Measurements from ENCODE around the gene TMEM207. TPM values are rescaled to one million over a fixed set of nuclear protein-coding genes. Genes with fewer than 3 reads are reported as not detected.

TMEM207 gene
- total and polyA plus RNA-seq, 2 of the 4 experiments (the other 2 are of a cell fraction) = not detected

GRCh38 chr3:190384309-190384756 lies 65.4 kb downstream of the TMEM207 start:
- WGBS, 2 experiments (ENCODE audit: extremely low coverage in 2 of 2, insufficient read length in 1 of 2) = no CpG with 5 or more reads among the region's 2 CpGs
- Histone ChIP-seq H2BK120ac (ENCODE audit: low read depth, low read length) (peak overlapping the region; percentile 73; the same call in 1 of the 2 replicates), H3K23ac (ENCODE audit: low read depth, low read length) (no peak overlapping the region), H2BK20ac (ENCODE audit: low read depth, low read length) (peak overlapping the region; percentile 87), H3K9me1 (ENCODE audit: insufficient read depth, low read length) (no peaks in the 10 kb centered on the region; the same call in 1 of the 2 replicates), H3K4me3 (ENCODE audit: insufficient read depth, low read depth, low read length) (no peak overlapping the region), H4K91ac (ENCODE audit: insufficient read depth, low read depth, low read length) (0 out of 2 replicates have a peak overlapping the region, but pooled peaks have one; percentile 36), H3K9me3 (ENCODE audit: control insufficient read depth, insufficient read depth, low read length) (no peaks in the 10 kb centered on the region), H3K4me2 (ENCODE audit: low read depth, low read length) (no peak overlapping the region), H3K36me3 (ENCODE audit: control insufficient read depth, insufficient read depth, low read length) (no peaks in the 10 kb centered on the region), H4K20me1 (ENCODE audit: insufficient read depth, low read length) (no peaks in the 10 kb centered on the region), H3K79me1 (ENCODE audit: low read depth in 1 of 2, low read length in 2 of 2) (no peaks in the 10 kb centered on the region; a peak in 1 of 4 replicates), H3K9ac (ENCODE audit: low read depth, low read length) (no peak overlapping the region), H2AFZ (replicated peaks; ENCODE audit: low read length, poor library complexity) (peak overlapping the region; percentile 78), H3K4me1 (ENCODE audit: control insufficient read depth, insufficient read depth, low read length) (peaks cover 5% of the 10 kb centered on the region), H4K5ac (ENCODE audit: low read depth, low read length) (no peak overlapping the region; the same call in 1 of the 2 replicates), H2BK15ac (ENCODE audit: low read depth, low read length) (peak overlapping the region; percentile 37; the same call in 1 of the 3 replicates), H3K27me3 (ENCODE audit: control insufficient read depth, insufficient read depth, low read length) (no peaks in the 10 kb centered on the region), H3K18ac (ENCODE audit: low read depth, low read length) (0 out of 2 replicates have a peak overlapping the region, but pooled peaks have one; percentile 14), H2BK5ac (ENCODE audit: low read depth, low read length, poor library complexity, severe bottlenecking) (no peak overlapping the region), H3K56ac (ENCODE audit: extremely low read depth, insufficient read depth, low read length) (no peak overlapping the region), H2AK9ac (replicated peaks; ENCODE audit: low read depth, low read length, poor library complexity) (no peak overlapping the region), H2AK5ac (ENCODE audit: low read depth, low read length) (peak overlapping the region; percentile 46), H3K14ac (replicated peaks; ENCODE audit: low read depth, low read length) (no peak overlapping the region), H3K27ac (ENCODE audit: insufficient read depth, low read length) (no peak overlapping the region), H4K8ac (ENCODE audit: low read depth in 2 of 2, low read length in 2 of 2) (peak overlapping the region in 1 of 2 experiments; percentile 53; a peak in 2 of 4 replicates), H3K4ac (ENCODE audit: low read depth, low read length) (peak overlapping the region; percentile 47)
- in situ Hi-C loops (cut with MboI; ENCODE audit: low sequenced_read_pairs) (no loop called here), intact Hi-C loops (cut with micrococcal nuclease) (loop anchor here (1.0 to 2.0 kb wide), 3 partner anchors 62 to 423 kb away; partner anchors contain the start of gene CLDN1), dilution Hi-C loops (cut with HindIII; ENCODE audit: low sequenced_read_pairs, unreplicated experiment) (no loop called here)
- ATAC-seq (ENCODE audit: low read depth) = peak; percentile 21; the same call in 1 of the 2 replicates
- ChIA-PET POLR2A (ENCODE audit: unreplicated experiment) (no interaction called here), CTCF (interaction anchor here (0.6 to 1.6 kb wide), 10 partner anchors 11 to 423 kb away, joined by 3 to 9 read pairs (median 4); partner anchors contain the start of gene CLDN1)
- TF ChIP-seq MAFK (IDR thresholded peaks at IDR 0.05; ENCODE audit: low read depth, low read length) = no peak
- TF ChIP-seq CHD1 (IDR thresholded peaks at IDR 0.05; ENCODE audit: low read depth, low read length) = no peak
- TF ChIP-seq RFX5 (IDR thresholded peaks at IDR 0.05; ENCODE audit: low read depth, low read length) = no peak
- peak; percentile 36 for TF ChIP-seq SMC3 (IDR thresholded peaks at IDR 0.05; ENCODE audit: low read depth, low read length)
- TF ChIP-seq MXI1 (IDR thresholded peaks at IDR 0.05; ENCODE audit: borderline replicate concordance, low read depth, low read length) = no peak
- TF ChIP-seq CEBPB (IDR thresholded peaks at IDR 0.05; ENCODE audit: low read depth, low read length) = no peak
- no peak for TF ChIP-seq ELK1 (IDR thresholded peaks at IDR 0.05; ENCODE audit: borderline replicate concordance, low read depth, low read length)
- no peak for TF ChIP-seq USF2 (IDR thresholded peaks at IDR 0.05; ENCODE audit: low read depth, low read length)
- no peak for TF ChIP-seq MAZ (IDR thresholded peaks at IDR 0.05; ENCODE audit: borderline replicate concordance, low read depth, low read length)
- TF ChIP-seq NFE2L2 (IDR thresholded peaks at IDR 0.05; ENCODE audit: low read depth, low read length) = no peak
- peak; percentile 62 for TF ChIP-seq CTCF (conservative IDR thresholded peaks at IDR 0.05; ENCODE audit: low read depth, low read length)
- no peak for TF ChIP-seq RCOR1 (IDR thresholded peaks at IDR 0.05; ENCODE audit: insufficient replicate concordance, low read length)
- TF ChIP-seq POLR2A (IDR thresholded peaks at IDR 0.05; ENCODE audit: low read depth, low read length) = no peak
- TF ChIP-seq RAD21 (IDR thresholded peaks at IDR 0.05; ENCODE audit: low read length) = peak; percentile 62
- TF ChIP-seq BHLHE40 (IDR thresholded peaks at IDR 0.05; ENCODE audit: low read depth, low read length) = no peak
- no peak for TF ChIP-seq FOS (IDR thresholded peaks at IDR 0.05; ENCODE audit: low read depth, low read length)
- no TSS peak for BruUV-seq (replicated peaks)
- DNase-seq = peak; percentile 69
